GM12878 (cell line): ENCODE results near the gene SEPTIN10. TPM values are rescaled to one million over a fixed set of nuclear protein-coding genes. Genes with fewer than 3 reads are reported as not detected.

Experiments
- ATAC-seq: fragments of 200-7000 bp; cut with Tn5 transposase; 3 replicates; pipeline ENCODE4 v1.9.1; 2020; ENCODE audit warnings: mild to moderate bottlenecking, moderate library complexity
- BruUV-seq: library from RNA; stranded (reverse); fragments of 400-500 nt; replicated peaks from 2 replicates; lab custom pipeline; 2021; lab: Mats Ljungman, UMichigan
- CTCF ChIA-PET: fragments of 300-600 bp; sonication (Branson Sonifier 250); formaldehyde crosslinking; extraction: SDS; loops from one replicate; lab custom pipeline; 2021; ENCODE audit warnings: inconsistent platforms; lab: Yijun Ruan, JAX
- POLR2A ChIA-PET: fragments of 350-600 bp; formaldehyde crosslinking; extraction: SDS; loops from one replicate; lab custom pipeline; 2021; ENCODE audit warnings: inconsistent platforms; lab: Charles Lee
- RAD21 ChIA-PET: fragments of 300-600 bp; sonication (Branson Sonifier 250); formaldehyde crosslinking; loops from one replicate; lab custom pipeline; 2023; ENCODE audit warnings: antibody characterized with exemption; ENCODE audit not compliant: unreplicated experiment; lab: Charles Lee
- SMC1A ChIA-PET: fragments of 300-600 bp; sonication (Branson Sonifier 250); formaldehyde crosslinking; loops from one replicate; lab custom pipeline; 2023; ENCODE audit not compliant: unreplicated experiment, uncharacterized antibody; lab: Charles Lee
- DNase-seq: peaks from one replicate; pipeline ENCODE4 v3.0.0-alpha.2; 2011; ENCODE audit warnings: low read depth, low spot score
- FAIRE-seq: peaks from 3 replicates; lab custom pipeline; 2011; peaks lifted over from hg19 to GRCh38; lab: Jason Lieb, UNC
- H2AFZ ChIP-seq: 2 replicates; pipeline ENCODE4 v1.6.0; 2011; ENCODE audit warnings: low read depth, low read length, control low read depth; ENCODE audit not compliant: control insufficient read depth
- H3K27ac ChIP-seq: 2 replicates; pipeline ENCODE4 v1.5.1; 2011; ENCODE audit warnings: control low read depth; ENCODE audit not compliant: control insufficient read depth, insufficient read depth
- H3K27me3 ChIP-seq, 2 experiments: replicated peaks in 1 of 2; 2 replicates each; pipeline versions ENCODE4 v1.6.0 to v1.6.1; 2011; ENCODE audit warnings: low read length in 1 of 2; ENCODE audit not compliant: control insufficient read depth in 2 of 2, insufficient read depth in 2 of 2
- H3K36me3 ChIP-seq, 2 experiments: 2 replicates each; pipeline ENCODE4 v1.5.1; 2011; ENCODE audit warnings: low read length in 1 of 2; ENCODE audit not compliant: control insufficient read depth in 2 of 2, insufficient read depth in 2 of 2
- H3K4me1 ChIP-seq: 2 replicates; pipeline ENCODE4 v1.6.1; 2011; ENCODE audit warnings: mild to moderate bottlenecking, low read length, moderate library complexity, mixed read lengths; ENCODE audit not compliant: control insufficient read depth, insufficient read depth
- H3K4me2 ChIP-seq: 2 replicates; pipeline ENCODE4 v1.6.0; 2011; ENCODE audit warnings: control low read depth; ENCODE audit not compliant: control insufficient read depth, insufficient read depth
- H3K4me3 ChIP-seq: fragments of 200-600 bp; sonication (generic); 2 replicates; pipeline ENCODE4 v1.5.1; 2016
- H3K79me2 ChIP-seq: 2 replicates; pipeline ENCODE4 v1.6.0; 2011; ENCODE audit warnings: low read length; ENCODE audit not compliant: control insufficient read depth, insufficient read depth
- H3K9ac ChIP-seq: 2 replicates; pipeline ENCODE4 v1.8.0; 2011; ENCODE audit warnings: low read length, control low read depth, mixed read lengths; ENCODE audit not compliant: control insufficient read depth, insufficient read depth
- H3K9me3 ChIP-seq: replicated peaks from 3 replicates; pipeline ENCODE4 v1.5.1; 2011; ENCODE audit warnings: mild to moderate bottlenecking, low read length; ENCODE audit not compliant: control insufficient read depth, insufficient read depth
- H4K20me1 ChIP-seq: 2 replicates; pipeline ENCODE4 v1.6.0; 2011; ENCODE audit not compliant: control insufficient read depth, insufficient read depth
- BMI1 ChIP-seq: fragments of 450-650 bp; IDR thresholded peaks from 2 replicates; pipeline ENCODE4 v1.6.1; 2016; ENCODE audit warnings: mild to moderate bottlenecking, moderate library complexity, borderline replicate concordance
- CHD4 ChIP-seq: fragments of 200-600 bp; sonication (generic); IDR thresholded peaks from 2 replicates; pipeline ENCODE4 v1.6.1; 2016; ENCODE audit warnings: mild to moderate bottlenecking
- CREM ChIP-seq: IDR thresholded peaks from 2 replicates; pipeline ENCODE4 v1.6.1; 2014; ENCODE audit warnings: antibody characterized with exemption, low read depth
- CTCF ChIP-seq, 3 experiments: IDR thresholded peaks in 2 of 3; conservative IDR thresholded peaks in 1 of 3; 2 replicates each; pipeline ENCODE4 v1.5.1; 2011; ENCODE audit warnings: low read depth in 3 of 3, low read length in 3 of 3, mild to moderate bottlenecking in 3 of 3, control low read depth in 2 of 3, moderate library complexity in 2 of 3, inconsistent platforms in 1 of 3, mixed read lengths in 1 of 3; ENCODE audit not compliant: control insufficient read depth in 2 of 3, insufficient read depth in 1 of 3; ENCODE audit errors: extremely low read depth in 1 of 3
- GABPA ChIP-seq: IDR thresholded peaks from 2 replicates; pipeline ENCODE4 v1.6.1; 2014; ENCODE audit warnings: antibody characterized with exemption, low read depth, mild to moderate bottlenecking, inconsistent platforms
- HDGF ChIP-seq: fragments of 450-650 bp; IDR thresholded peaks from 2 replicates; pipeline ENCODE4 v1.6.1; 2016; ENCODE audit warnings: antibody characterized with exemption
- IRF4 ChIP-seq: IDR thresholded peaks from 2 replicates; pipeline ENCODE4 v1.6.1; 2011; ENCODE audit warnings: low read depth, low read length
- JUNB ChIP-seq: IDR thresholded peaks from 2 replicates; pipeline ENCODE4 v1.6.1; 2016; ENCODE audit warnings: antibody characterized with exemption, mild to moderate bottlenecking
- SMC3 ChIP-seq: IDR thresholded peaks from 2 replicates; pipeline ENCODE4 v1.6.1; 2011; ENCODE audit warnings: low read length, improper control_type of control experiment, borderline replicate concordance
- STAT3 ChIP-seq: IDR thresholded peaks from 2 replicates; pipeline ENCODE4 v1.6.1; 2011; ENCODE audit warnings: low read depth, low read length, improper control_type of control experiment
- ZBTB4 ChIP-seq: fragments of 450-650 bp; formaldehyde crosslinking; IDR thresholded peaks from 2 replicates; pipeline ENCODE4 v1.4.0; 2022; ENCODE audit warnings: mild to moderate bottlenecking, moderate library complexity
- ZNF217 ChIP-seq: fragments of 450-650 bp; IDR thresholded peaks from 2 replicates; pipeline ENCODE4 v1.6.1; 2017; ENCODE audit warnings: antibody characterized with exemption, mild to moderate bottlenecking
- ZNF24 ChIP-seq: fragments of 450-650 bp; IDR thresholded peaks from 2 replicates; pipeline ENCODE4 v1.6.1; 2017; ENCODE audit warnings: antibody characterized with exemption, mild to moderate bottlenecking
- ZZZ3 ChIP-seq: IDR thresholded peaks from 2 replicates; pipeline ENCODE4 v1.6.1; 2011; ENCODE audit warnings: low read depth; ENCODE audit not compliant: control insufficient read depth, insufficient read length
- WGBS: methylation state at CpG from one replicate; pipeline ENCODE4 v1.1.6; 2016; ENCODE audit warnings: low lambda C conversion rate; ENCODE audit not compliant: insufficient replicate concordance, insufficient coverage; ENCODE audit errors: missing lambda C conversion rate; 5-methylcytosine and 5-hydroxymethylcytosine counted together
- in situ Hi-C: fragments of 300-500 bp; cut with MboI; formaldehyde crosslinking; loops from 9 replicates; pipeline ENCODE4 v1.14.3; 2018; ENCODE audit warnings: mixed read lengths
- intact Hi-C: fragments of 100-400 bp; cut with micrococcal nuclease; formaldehyde crosslinking; loops from one replicate; pipeline ENCODE4 v1.14.2; 2022; ENCODE audit not compliant: unreplicated experiment
- polyA plus RNA-seq, 11 experiments: library from polyadenylated mRNA; depleted of rRNA in 4 of 11; unstranded in 6 of 11; stranded (reverse) in 5 of 11; fragments of >200 nt; fragmentation: Nextera tagmentation in 4 of 11; fragmentation: Illumina TruSeq in 1 of 11; extraction: Ambion mirVana in 4 of 11; extraction: Trizol in 1 of 11; gene quantifications; 1 replicate in 1 of 11; 2 replicates in 10 of 11; pipeline versions ENCODE4 v1.2.1 to v1.2.3, GENCODE V29; 2011 to 2016; ENCODE audit warnings: inconsistent platforms in 2 of 11, missing spikeins in 2 of 11, low read depth in 1 of 11
- total RNA-seq, 4 experiments: library from RNA; depleted of rRNA in 3 of 4; stranded (reverse); fragments of >200 nt in 3 of 4; fragmentation: Illumina TruSeq in 1 of 4; extraction: Trizol in 1 of 4; gene quantifications; 2 replicates each; pipeline versions ENCODE4 v1.2.1 to v1.2.3, GENCODE V29; 2013 to 2021

The SEPTIN10 gene
- total and polyA plus RNA-seq, 10 of the 15 experiments (the other 5 are each of a cell fraction or from before 2014, with no cell fraction given): 20.2 to 132 (median 62.7) TPM

- no peak overlapping the region for H3K4me2 ChIP-seq
- no peak overlapping the region for H3K4me3 ChIP-seq
- H3K4me1 ChIP-seq: peaks cover 9% of the 10 kb centered on the region
- H3K9ac ChIP-seq: no peak overlapping the region
- H4K20me1 ChIP-seq: no peaks in the 10 kb centered on the region
- SMC1A ChIA-PET: interaction anchor here (1.4 kb wide), 1 partner anchor 11 kb away, joined by 5 read pairs; no protein-coding TSS in a partner anchor
- no peak overlapping the region for H2AFZ ChIP-seq
- TF ChIP-seq BMI1 (no peak), JUNB (no peak), SMC3 (no peak), CREM (no peak), IRF4 (no peak), ZZZ3 (no peak)
- TF ChIP-seq, all 136 proteins: peak for 0
- Histone ChIP-seq H3K27me3 (no peaks in the 10 kb centered on the region), H3K9me3 (no peaks in the 10 kb centered on the region), H3K27ac (no peak overlapping the region), H3K36me3 (no peaks in the 10 kb centered on the region), H3K79me2 (no peaks in the 10 kb centered on the region)
- no peak for FAIRE-seq
- ChIA-PET POLR2A (no interaction called here), CTCF (no interaction called here), RAD21 (no interaction called here)
- no peak for ATAC-seq
- DNase-seq: no peak
- WGBS: 48% methylated on average over 5 of the region's 5 CpGs
- no TSS peak for BruUV-seq
- intact Hi-C loops (no loop called here), in situ Hi-C loops (no loop called here)
These were observed 110.6 kb downstream of the SEPTIN10 start for GRCh38 chr2:109503191-109503590.

GRCh38 chr2:109501461-109501860 is 112.3 kb downstream of the SEPTIN10 start:
- ATAC-seq: no peak
- Histone ChIP-seq H4K20me1 (no peaks in the 10 kb centered on the region), H3K4me1 (peaks cover 6% of the 10 kb centered on the region), H3K4me3 (no peak overlapping the region), H3K27me3 (no peaks in the 10 kb centered on the region), H3K79me2 (no peaks in the 10 kb centered on the region), H3K9me3 (no peaks in the 10 kb centered on the region), H2AFZ (no peak overlapping the region), H3K4me2 (no peak overlapping the region), H3K9ac (no peak overlapping the region), H3K36me3 (no peaks in the 10 kb centered on the region), H3K27ac (no peak overlapping the region)
- DNase-seq: no peak
- ChIA-PET RAD21 (interaction anchor here (1.5 kb wide), 1 partner anchor 9 kb away, joined by 6 read pairs; no protein-coding TSS in a partner anchor), CTCF (no interaction called here), POLR2A (no interaction called here), SMC1A (interaction anchor here (1.1 kb wide), 1 partner anchor 26 kb away, joined by 3 read pairs; no protein-coding TSS in a partner anchor)
- no TSS peak for BruUV-seq
- in situ Hi-C loops (no loop called here), intact Hi-C loops (no loop called here)
- 51% methylated on average over 20 of the region's 21 CpGs for WGBS
- no peak for FAIRE-seq
- TF ChIP-seq GABPA (no peak), STAT3 (no peak), CTCF (IDR thresholded peaks at IDR 0.05 in 2 of 3, conservative IDR thresholded peaks at IDR 0.05 in 1 of 3; ENCODE audit: control insufficient read depth in 2 of 3, extremely low read depth in 1 of 3, insufficient read depth in 1 of 3, low read depth in 3 of 3, low read length in 3 of 3) (no peak), HDGF (no peak), CHD4 (no peak), ZBTB4 (CRISPR knock-in tag) (no peak), ZNF24 (no peak), ZNF217 (no peak)
